Naive thymus-derived CD8-positive, alpha-beta T cell (primary cell): ENCODE results near the gene EIF5A. TPM values are rescaled to one million over a fixed set of nuclear protein-coding genes. Genes with fewer than 3 reads are reported as not detected.

Experiments
- ATAC-seq, 2 donors: fragments of 150-1000 bp; cut with Tn5 transposase in 1 of 2; sonication (Bioruptor Pico), chemical (Tn5 transposase) in 1 of 2; 1 replicate in 1 of 2; 2 replicates in 1 of 2; pipeline ENCODE4 v1.10.0; 2021; ENCODE audit warnings: mild to moderate bottlenecking in 2 of 2, moderate library complexity in 2 of 2
- POLR2A ChIA-PET: fragments of 350-600 bp; sonication (Branson Sonifier 250); formaldehyde crosslinking; loops from one replicate; lab custom pipeline; 2021; ENCODE audit warnings: antibody characterized with exemption; lab: Charles Lee
- DNase-seq, 10 donors: peaks; one replicate each; pipeline versions ENCODE4 v3.0.0 to v3.0.0-alpha.2; 2020 to 2022
- H3K27ac Mint-ChIP-seq, 10 donors: one replicate each; pipeline ENCODE4 v1.8.0; 2020 to 2022; ENCODE audit warnings: mild to moderate bottlenecking in 10 of 10, mixed read lengths in 10 of 10, moderate library complexity in 4 of 10, inconsistent platforms in 1 of 10
- H3K27me3 Mint-ChIP-seq, 5 donors: one replicate each; pipeline ENCODE4 v1.8.0; 2021 to 2022; ENCODE audit warnings: mixed read lengths in 5 of 5
- H3K36me3 Mint-ChIP-seq, 3 donors: one replicate each; pipeline ENCODE4 v1.8.0; 2020 to 2022; ENCODE audit warnings: mixed read lengths in 3 of 3, mild to moderate bottlenecking in 2 of 3, inconsistent platforms in 1 of 3
- H3K4me1 Mint-ChIP-seq, 4 donors: one replicate each; pipeline ENCODE4 v1.8.0; 2021 to 2022; ENCODE audit warnings: mixed read lengths in 4 of 4
- H3K4me3 Mint-ChIP-seq, 10 donors: one replicate each; pipeline ENCODE4 v1.8.0; 2020 to 2022; ENCODE audit warnings: mild to moderate bottlenecking in 10 of 10, mixed read lengths in 10 of 10, moderate library complexity in 6 of 10, inconsistent platforms in 1 of 10
- H3K9me3 Mint-ChIP-seq, 9 donors: one replicate each; pipeline ENCODE4 v1.8.0; 2020 to 2022; ENCODE audit warnings: mixed read lengths in 9 of 9, mild to moderate bottlenecking in 3 of 9, inconsistent platforms in 1 of 9, moderate library complexity in 1 of 9
- polyA plus RNA-seq, 3 donors: library from polyadenylated mRNA; unstranded; fragments of 300-500 nt; fragmentation: Illumina TruSeq; gene quantifications; one replicate each; pipeline ENCODE4 v1.2.3, GENCODE V29; 2021
- total RNA-seq, 8 experiments: library from RNA in 2 of 8; stranded (reverse) in 2 of 8; gene quantifications; one replicate each; pipeline ENCODE4 v1.2.3 and lab custom pipeline; 2021 to 2026

The EIF5A gene
- total and polyA plus RNA-seq, 5 experiments from 2014 or later, result 209 to 690 (median 327) TPM

GRCh38 chr17:7352503-7352889 is 45.1 kb downstream of the EIF5A start:
- peak overlapping the region; percentile 74 to 92 (median 86) for H3K4me3 Mint-ChIP-seq
- H3K9me3 Mint-ChIP-seq, result no peaks in the 10 kb centered on the region
- H3K36me3 Mint-ChIP-seq, result peaks cover 0 to 34% (median 5%) of the 10 kb centered on the region in 3 donors
- POLR2A ChIA-PET, result interaction anchor here (1.0 to 5.1 kb wide), 6 partner anchors 16 to 131 kb away, joined by 3 to 65 read pairs (median 10); partner anchors contain the start of genes ACAP1, FGF11, POLR2A and TMEM102
- ATAC-seq (no peak), DNase-seq (peak in 1 of 10 donors; percentile 62)
- peaks cover 20 to 76% (median 53%) of the 10 kb centered on the region in 4 donors for H3K4me1 Mint-ChIP-seq
- H3K27me3 Mint-ChIP-seq, result no peaks in the 10 kb centered on the region
- H3K27ac Mint-ChIP-seq, result peak overlapping the region; percentile 67 to 91 (median 86)

- Mint-ChIP-seq H3K27me3 (no peaks in the 10 kb centered on the region), H3K9me3 (no peaks in the 10 kb centered on the region), H3K4me1 (peaks cover 20 to 70% (median 51%) of the 10 kb centered on the region in 4 donors), H3K27ac (peak overlapping the region; percentile 27 to 91 (median 86)), H3K4me3 (peak overlapping the region; percentile 74 to 92 (median 86)), H3K36me3 (peaks cover 0 to 29% (median 5%) of the 10 kb centered on the region in 3 donors)
- POLR2A ChIA-PET, result interaction anchor here (0.6 to 5.1 kb wide), 9 partner anchors 16 to 131 kb away, joined by 3 to 65 read pairs (median 5); partner anchors contain the start of genes ACAP1, FGF11, GPS2 and POLR2A
- no peak for ATAC-seq
- peak in 1 of 10 donors; percentile 63 for DNase-seq
These were observed 45.6 kb downstream of the EIF5A start for GRCh38 chr17:7352910-7353635.

GRCh38 chr17:7354262-7354843 is 46.9 kb downstream of the EIF5A start:
- peaks cover 15 to 58% (median 45%) of the 10 kb centered on the region in 4 donors for H3K4me1 Mint-ChIP-seq
- no peak for ATAC-seq

GRCh38 chr17:7355053-7355452 is 47.6 kb downstream of the EIF5A start, which contains the start of gene TMEM95:
TSS of gene TMEM95 (plus strand) at chr17:7355156. CDS start at chr17:7355205, 49 bp downstream.
- Mint-ChIP-seq H3K4me3 (peak within 1 kb of the TSS in 5 of 10 donors; percentile 7 to 60 (median 18)), H3K9me3 (no peaks in the 10 kb centered on the region), H3K27me3 (no peaks in the 10 kb centered on the region), H3K36me3 (peaks cover 0 to 11% (median 0%) of the 10 kb centered on the region in 3 donors), H3K4me1 (peaks cover 13 to 52% (median 40%) of the 10 kb centered on the region in 4 donors), H3K27ac (peak within 1 kb of the TSS in 9 of 10 donors; percentile 29 to 91 (median 80))
- ATAC-seq, result no peak
- POLR2A ChIA-PET, result interaction anchor here (0.6 to 5.1 kb wide), 14 partner anchors 18 to 234 kb away, joined by 3 to 65 read pairs (median 4); partner anchors contain the start of genes ACAP1, FGF11, GPS2 and TMEM102
- no peak for DNase-seq

More at GRCh38 chr17:7354262-7354843, 46.9 kb downstream of the EIF5A start:
- Mint-ChIP-seq H3K36me3 (peaks cover 0 to 17% (median 4%) of the 10 kb centered on the region in 3 donors), H3K4me3 (peak overlapping the region in 4 of 10 donors; percentile 7 to 60 (median 14)), H3K27me3 (no peaks in the 10 kb centered on the region), H3K27ac (peak overlapping the region in 9 of 10 donors; percentile 15 to 91 (median 80)), H3K9me3 (no peaks in the 10 kb centered on the region)
- DNase-seq, result no peak
- POLR2A ChIA-PET, result interaction anchor here (0.6 to 5.1 kb wide), 10 partner anchors 18 to 101 kb away, joined by 3 to 65 read pairs (median 3); partner anchors contain the start of genes ACAP1, FGF11, GPS2 and TMEM102

GRCh38 chr17:7355573-7355972 is 48.1 kb downstream of the EIF5A start:
- no peak for DNase-seq
- Mint-ChIP-seq H3K9me3 (no peaks in the 10 kb centered on the region), H3K4me3 (no peak overlapping the region), H3K4me1 (peaks cover 13 to 47% (median 37%) of the 10 kb centered on the region in 4 donors), H3K36me3 (peaks cover 0 to 7% (median 0%) of the 10 kb centered on the region in 3 donors), H3K27me3 (no peaks in the 10 kb centered on the region), H3K27ac (peak overlapping the region in 3 of 10 donors; percentile 29 to 65 (median 64))
- POLR2A ChIA-PET, result interaction anchor here (0.6 to 5.1 kb wide), 16 partner anchors 19 to 234 kb away, joined by 3 to 65 read pairs (median 6); partner anchors contain the start of genes ACAP1, FGF11, GPS2 and PLSCR3
- no peak for ATAC-seq

- H3K36me3 Mint-ChIP-seq, result peaks cover 0 to 7% (median 0%) of the 10 kb centered on the region in 3 donors
- POLR2A ChIA-PET, result interaction anchor here (0.6 to 5.1 kb wide), 17 partner anchors 19 to 233 kb away, joined by 3 to 65 read pairs (median 6); partner anchors contain the start of genes ACAP1, FGF11, GPS2 and PLSCR3
- H3K9me3 Mint-ChIP-seq, result no peaks in the 10 kb centered on the region
- DNase-seq (peak; percentile 68 to 90 (median 82)), ATAC-seq (peak; percentile 57 to 76)
- no peak overlapping the region for H3K4me3 Mint-ChIP-seq
- H3K27me3 Mint-ChIP-seq, result no peaks in the 10 kb centered on the region
- peak overlapping the region in 5 of 10 donors; percentile 29 to 78 (median 64) for H3K27ac Mint-ChIP-seq
- H3K4me1 Mint-ChIP-seq, result peaks cover 13 to 42% (median 34%) of the 10 kb centered on the region in 4 donors
These were observed 48.7 kb downstream of the EIF5A start for GRCh38 chr17:7356072-7356549.

GRCh38 chr17:7356756-7357155 is 49.3 kb downstream of the EIF5A start:
- ATAC-seq (no peak), DNase-seq (no peak)
- H3K27ac Mint-ChIP-seq, result peak overlapping the region in 1 of 10 donors; percentile 64
- no peaks in the 10 kb centered on the region for H3K9me3 Mint-ChIP-seq
- peaks cover 0 to 4% (median 0%) of the 10 kb centered on the region in 5 donors for H3K27me3 Mint-ChIP-seq
- no peak overlapping the region for H3K4me3 Mint-ChIP-seq
- H3K4me1 Mint-ChIP-seq, result peaks cover 13 to 37% (median 32%) of the 10 kb centered on the region in 4 donors
- POLR2A ChIA-PET, result interaction anchor here (0.6 to 5.1 kb wide), 9 partner anchors 20 to 128 kb away, joined by 3 to 65 read pairs (median 7); partner anchors contain the start of genes ACAP1, FGF11, PLSCR3 and POLR2A
- H3K36me3 Mint-ChIP-seq, result peaks cover 0 to 4% (median 0%) of the 10 kb centered on the region in 3 donors

- no peak overlapping the region for H3K4me3 Mint-ChIP-seq
- H3K4me1 Mint-ChIP-seq, result peaks cover 13 to 35% (median 30%) of the 10 kb centered on the region in 4 donors
- POLR2A ChIA-PET, result interaction anchor here (0.7 kb wide), 1 partner anchor 113 kb away, joined by 4 read pairs; no protein-coding TSS in a partner anchor
- peak overlapping the region in 1 of 10 donors; percentile 50 for H3K27ac Mint-ChIP-seq
- no peaks in the 10 kb centered on the region for H3K9me3 Mint-ChIP-seq
- H3K27me3 Mint-ChIP-seq, result peaks cover 0 to 7% (median 0%) of the 10 kb centered on the region in 5 donors
- DNase-seq (no peak), ATAC-seq (no peak)
- H3K36me3 Mint-ChIP-seq, result peaks cover 0 to 4% (median 0%) of the 10 kb centered on the region in 3 donors
These were observed 50.0 kb downstream of the EIF5A start for GRCh38 chr17:7357381-7357780.

- no peak for DNase-seq
- H3K36me3 Mint-ChIP-seq, result no peaks in the 10 kb centered on the region
- H3K9me3 Mint-ChIP-seq, result no peaks in the 10 kb centered on the region
- POLR2A ChIA-PET, result interaction anchor here (0.7 to 1.6 kb wide), 5 partner anchors 22 to 118 kb away, joined by 3 to 8 read pairs (median 4); partner anchors contain the start of genes CHRNB1 and ZBTB4
- peak overlapping the region in 1 of 10 donors; percentile 73 for H3K27ac Mint-ChIP-seq
- H3K4me3 Mint-ChIP-seq, result no peak overlapping the region
- H3K27me3 Mint-ChIP-seq, result peaks cover 0 to 7% (median 0%) of the 10 kb centered on the region in 5 donors
- no peak for ATAC-seq
- H3K4me1 Mint-ChIP-seq, result peaks cover 0 to 2% (median 0%) of the 10 kb centered on the region in 4 donors
These were observed 54.5 kb downstream of the EIF5A start for GRCh38 chr17:7361906-7362305.
